Measurements from ENCODE around the gene PAPPA2. TPM values are rescaled to one million over a fixed set of nuclear protein-coding genes. Genes with fewer than 3 reads are reported as not detected.

PAPPA2 gene
- total and polyA plus RNA-seq, 9 of the 15 experiments (the other 6 are each of a cell fraction or from before 2014, with no cell fraction given): 0.01 to 0.15 (median 0.05) TPM; not detected in 2

- ATAC-seq (no peak), FAIRE-seq (no peak), DNase-seq (ENCODE audit: extremely low read depth in 1 of 4, low spot score in 3 of 4) (no peak)
- Histone ChIP-seq H3K4me1 (replicated peaks in 1 of 2; ENCODE audit: control insufficient read depth in 2 of 2, insufficient read depth in 2 of 2, low read length in 2 of 2) (no peaks in the 10 kb centered on the region), H3K79me2 (ENCODE audit: control insufficient read depth, insufficient read depth, low read length) (no peaks in the 10 kb centered on the region), H2AFZ (ENCODE audit: low read depth, low read length) (no peak overlapping the region), H4K20me1 (replicated peaks; ENCODE audit: control insufficient read depth, insufficient read depth, low read length) (no peaks in the 10 kb centered on the region), H3K9me3 (replicated peaks; ENCODE audit: control insufficient read depth, insufficient read depth, low read depth, low read length) (no peaks in the 10 kb centered on the region), H3K4me2 (ENCODE audit: insufficient read depth, low read length) (no peak overlapping the region), H3K9me1 (ENCODE audit: control insufficient read depth, insufficient read depth, low read length) (no peaks in the 10 kb centered on the region), H3K4me3 (no peak overlapping the region), H3K36me3 (ENCODE audit: control insufficient read depth, insufficient read depth, low read length) (no peaks in the 10 kb centered on the region), H3K9ac (ENCODE audit: insufficient read depth in 1 of 2, low read depth in 2 of 2, low read length in 2 of 2) (no peak overlapping the region), H3K27me3 (ENCODE audit: control insufficient read depth in 2 of 2, insufficient read depth in 2 of 2, low read length in 2 of 2) (no peaks in the 10 kb centered on the region; a peak in 1 of 5 replicates), H3K27ac (ENCODE audit: extremely low read depth, low read depth, low read length) (no peak overlapping the region)
- intact Hi-C loops (cut with micrococcal nuclease): no loop called here
- ChIA-PET CTCF (ENCODE audit: low intra/inter-chr PET ratio) (no interaction called here), POLR2A (no interaction called here)
- BruUV-seq (replicated peaks): no TSS peak
- in situ Hi-C loops (cut with MboI): no loop called here
- peak; percentile 43 for TF ChIP-seq TBP (optimal IDR thresholded peaks at IDR 0.05; ENCODE audit: low read depth, low read length)
- no peak for TF ChIP-seq RUNX1 (IDR thresholded peaks at IDR 0.05; ENCODE audit: low read depth)
- 0% methylated on average over 5 of the region's 5 CpGs for WGBS (ENCODE audit: insufficient coverage, low coverage, missing lambda C conversion rate)
Measured at GRCh38 chr1:176794897-176795508, 332.0 kb downstream of the PAPPA2 start.

- CTCF ChIA-PET (ENCODE audit: low intra/inter-chr PET ratio): no interaction called here
- Histone ChIP-seq H3K4me3 (no peak overlapping the region), H3K27ac (ENCODE audit: extremely low read depth, low read depth, low read length) (no peak overlapping the region), H2AFZ (ENCODE audit: low read depth, low read length) (no peak overlapping the region), H3K36me3 (ENCODE audit: control insufficient read depth, insufficient read depth, low read length) (no peaks in the 10 kb centered on the region), H3K9ac (ENCODE audit: insufficient read depth in 1 of 2, low read depth in 2 of 2, low read length in 2 of 2) (no peak overlapping the region), H3K4me2 (ENCODE audit: insufficient read depth, low read length) (no peak overlapping the region), H3K4me1 (replicated peaks in 1 of 2; ENCODE audit: control insufficient read depth in 2 of 2, insufficient read depth in 2 of 2, low read length in 2 of 2) (no peaks in the 10 kb centered on the region), H4K20me1 (replicated peaks; ENCODE audit: control insufficient read depth, insufficient read depth, low read length) (no peaks in the 10 kb centered on the region), H3K9me3 (replicated peaks; ENCODE audit: control insufficient read depth, insufficient read depth, low read depth, low read length) (no peaks in the 10 kb centered on the region), H3K27me3 (ENCODE audit: control insufficient read depth in 2 of 2, insufficient read depth in 2 of 2, low read length in 2 of 2) (no peaks in the 10 kb centered on the region; a peak in 1 of 5 replicates), H3K9me1 (ENCODE audit: control insufficient read depth, insufficient read depth, low read length) (no peaks in the 10 kb centered on the region), H3K79me2 (ENCODE audit: control insufficient read depth, insufficient read depth, low read length) (no peaks in the 10 kb centered on the region)
- FAIRE-seq (no peak), DNase-seq (ENCODE audit: extremely low read depth in 1 of 4, low spot score in 3 of 4) (peak in 1 of 4 experiments; percentile 5), ATAC-seq (peak; percentile 63)
- in situ Hi-C loops (cut with MboI): no loop called here
- 0% methylated on average over 2 of the region's 2 CpGs for WGBS (ENCODE audit: insufficient coverage, low coverage, missing lambda C conversion rate)
- POLR2A ChIA-PET: interaction anchor here (0.7 kb wide), 1 partner anchor 11 kb away, joined by 3 read pairs; no protein-coding TSS in a partner anchor
- no TSS peak for BruUV-seq (replicated peaks)
- intact Hi-C loops (cut with micrococcal nuclease): no loop called here
- TF ChIP-seq RHOXF2B (CRISPR knock-in tag; conservative IDR thresholded peaks at IDR 0.05) (no peak), SFPQ (IDR thresholded peaks at IDR 0.05; ENCODE audit: low read depth, low read length) (no peak), THAP12 (CRISPR knock-in tag; IDR thresholded peaks at IDR 0.05) (no peak), FOSL1 (tag; conservative IDR thresholded peaks at IDR 0.05) (peak; percentile 27; the same call in 1 of the 2 replicates), EGR1 (conservative IDR thresholded peaks at IDR 0.05) (no peak), IRF9 (tag; IDR thresholded peaks at IDR 0.05) (no peak), EZH2 (IDR thresholded peaks at IDR 0.05; ENCODE audit: borderline replicate concordance, low read depth, low read length) (no peak), ZNF507 (tag; conservative IDR thresholded peaks at IDR 0.05) (no peak)
Measured at GRCh38 chr1:176795929-176796328, 333.0 kb downstream of the PAPPA2 start.
